Measurements from ENCODE around the gene MACROD2. TPM values are rescaled to one million over a fixed set of nuclear protein-coding genes. Genes with fewer than 3 reads are reported as not detected.

Gene MACROD2
- total RNA-seq, 1 donor from 2014 or later, result 0.13 TPM

GRCh38 chr20:14800707-14801425 is 805.5 kb downstream of the MACROD2 start:
- DNase-seq (ENCODE audit: low read depth in 2 of 2), result no peak

- no peak for DNase-seq (ENCODE audit: low read depth in 2 of 2)
Measured at GRCh38 chr20:14801591-14802325, 806.4 kb downstream of the MACROD2 start.

GRCh38 chr20:14807224-14807623 is 811.9 kb downstream of the MACROD2 start:
- no peak for DNase-seq (ENCODE audit: low read depth in 2 of 2)

GRCh38 chr20:14815340-14815739 is 820.0 kb downstream of the MACROD2 start:
- no peak for DNase-seq (ENCODE audit: low read depth in 2 of 2)

GRCh38 chr20:14816471-14816870 is 821.2 kb downstream of the MACROD2 start:
- no peak for DNase-seq (ENCODE audit: low read depth in 2 of 2)

- DNase-seq (ENCODE audit: low read depth in 2 of 2), result no peak
Measured at GRCh38 chr20:14817101-14817500, 821.8 kb downstream of the MACROD2 start.

- no peak for DNase-seq (ENCODE audit: low read depth in 2 of 2)
Measured at GRCh38 chr20:14820771-14821170, 825.5 kb downstream of the MACROD2 start.

GRCh38 chr20:14821251-14821650 is 825.9 kb downstream of the MACROD2 start:
- no peak for DNase-seq (ENCODE audit: low read depth in 2 of 2)

- no peak for DNase-seq (ENCODE audit: low read depth in 2 of 2)
Measured at GRCh38 chr20:14824996-14825395, 829.7 kb downstream of the MACROD2 start.

- DNase-seq (ENCODE audit: low read depth in 2 of 2), result no peak
Measured at GRCh38 chr20:14826543-14827313, 831.4 kb downstream of the MACROD2 start.

GRCh38 chr20:14828459-14828858 is 833.1 kb downstream of the MACROD2 start:
- DNase-seq (ENCODE audit: low read depth in 2 of 2), result no peak

- DNase-seq (ENCODE audit: low read depth in 2 of 2), result no peak
Measured at GRCh38 chr20:14829906-14830305, 834.6 kb downstream of the MACROD2 start.

GRCh38 chr20:14830466-14830865 is 835.1 kb downstream of the MACROD2 start:
- no peak for DNase-seq (ENCODE audit: low read depth in 2 of 2)

GRCh38 chr20:14830899-14831298 is 835.6 kb downstream of the MACROD2 start:
- no peak for DNase-seq (ENCODE audit: low read depth in 2 of 2)

- no peak for DNase-seq (ENCODE audit: low read depth in 2 of 2)
Measured at GRCh38 chr20:14832630-14833029, 837.3 kb downstream of the MACROD2 start.

- no peak for DNase-seq (ENCODE audit: low read depth in 2 of 2)
Measured at GRCh38 chr20:14838663-14839628, 843.6 kb downstream of the MACROD2 start.

GRCh38 chr20:14845199-14846160 is 850.2 kb downstream of the MACROD2 start:
- DNase-seq (ENCODE audit: low read depth in 2 of 2), result no peak

GRCh38 chr20:14848806-14849205 is 853.5 kb downstream of the MACROD2 start:
- DNase-seq (ENCODE audit: low read depth in 2 of 2), result no peak

GRCh38 chr20:14853079-14853478 is 857.8 kb downstream of the MACROD2 start:
- DNase-seq (ENCODE audit: low read depth in 2 of 2), result no peak

GRCh38 chr20:14855171-14855570 is 859.9 kb downstream of the MACROD2 start:
- DNase-seq (ENCODE audit: low read depth in 2 of 2), result no peak
